GM18511 (cell line): Measurements from ENCODE around the gene MRPL55.
A peak's percentile ranks its signal among the peaks of the same experiment; 100 is the strongest.

Experiments
- ATAC-seq: cut with Tn5 transposase; IDR thresholded peaks from one replicate; pipeline ENCODE4 v1.9.1; 2021; ENCODE audit warnings: mild to moderate bottlenecking, moderate library complexity; ENCODE audit not compliant: unreplicated experiment

MRPL55 gene

DNA sequence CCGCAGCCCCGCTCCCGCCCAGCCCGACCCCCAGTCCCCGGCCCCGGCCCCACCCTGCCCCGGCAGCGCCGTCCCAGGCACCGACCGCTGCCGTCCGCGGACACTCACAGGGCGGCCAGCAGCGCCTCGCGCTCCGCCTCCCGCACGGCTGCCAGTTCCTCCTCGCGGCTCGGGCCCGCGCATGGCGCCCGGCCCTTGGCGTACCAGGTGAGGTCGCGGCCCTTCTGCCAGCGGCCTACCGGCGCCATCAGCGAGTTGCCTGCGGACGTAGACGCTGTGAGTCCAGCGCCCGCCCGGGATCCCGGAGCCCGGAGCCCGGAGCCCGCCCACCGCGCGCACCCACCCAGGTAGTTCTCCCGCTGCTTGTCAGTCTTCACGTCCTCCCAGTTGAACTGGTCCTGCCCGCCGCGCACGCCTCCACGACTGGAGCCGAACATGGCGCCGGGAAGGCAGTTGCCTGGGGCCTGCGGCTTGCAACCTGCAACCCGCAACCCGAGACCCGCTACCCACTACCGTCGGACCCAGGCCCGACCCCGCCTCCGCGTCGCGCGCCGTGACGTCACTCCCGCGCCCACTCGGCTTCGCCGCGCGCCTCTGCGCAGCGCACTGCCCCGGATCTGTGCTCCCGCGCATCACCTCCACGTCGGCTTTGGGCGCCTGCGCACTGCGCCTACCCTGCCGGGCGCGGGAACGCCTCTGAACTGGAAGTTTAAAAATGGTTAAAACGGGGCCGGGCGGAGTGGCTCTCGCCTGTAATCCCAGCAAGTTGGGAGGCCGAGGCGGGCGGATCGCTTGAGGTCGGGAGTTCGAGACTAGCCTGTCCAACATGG is 6.1 kb downstream of the MRPL55 start, which contains the start of gene C1orf35:
C1orf35 (minus strand) TSS at position 535 of the 830 bp plus-strand sequence; CDS start at position 437, 98 bp downstream.
- peak; percentile 79 for ATAC-seq

DNA sequence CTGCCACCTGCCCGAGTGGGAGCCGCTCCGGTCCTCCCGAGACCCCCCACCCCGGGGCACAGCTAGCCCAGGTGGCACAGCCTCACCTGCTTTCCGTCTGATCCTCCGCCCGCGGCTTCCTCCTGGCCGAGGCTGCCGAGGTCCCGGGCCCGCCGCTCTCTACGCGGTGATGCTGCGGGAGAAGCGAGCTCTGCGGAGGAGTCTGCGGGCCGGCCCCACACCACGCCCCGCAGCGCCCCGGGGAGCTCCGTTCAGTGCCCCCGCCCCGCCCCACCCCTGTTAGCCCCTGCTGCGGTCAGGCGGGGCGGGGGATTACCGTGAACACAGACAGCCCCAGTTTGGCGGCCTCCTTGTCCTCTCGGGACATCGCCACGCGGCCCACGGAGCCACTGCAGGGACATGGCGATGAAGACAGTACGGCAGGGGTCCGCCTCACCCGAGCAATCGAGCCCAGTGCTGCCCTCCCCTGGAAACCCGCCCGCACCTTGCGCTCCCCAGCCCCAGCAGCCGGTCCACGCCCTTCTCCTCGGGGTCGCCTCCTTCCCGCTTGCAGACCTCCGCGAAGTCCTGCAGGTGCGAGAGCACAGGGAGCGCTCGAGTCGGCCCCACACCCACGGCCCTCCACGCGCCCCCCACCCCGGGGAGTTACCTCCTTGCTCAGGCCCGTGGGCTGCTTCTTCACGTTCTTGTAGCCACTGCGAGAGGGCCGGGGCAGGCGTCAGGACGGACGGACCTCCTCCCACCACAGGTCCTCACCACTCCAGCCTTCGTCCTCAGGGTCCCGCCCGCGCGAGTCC is 6.9 kb downstream of the MRPL55 start:
- peak; percentile 45 for ATAC-seq

DNA sequence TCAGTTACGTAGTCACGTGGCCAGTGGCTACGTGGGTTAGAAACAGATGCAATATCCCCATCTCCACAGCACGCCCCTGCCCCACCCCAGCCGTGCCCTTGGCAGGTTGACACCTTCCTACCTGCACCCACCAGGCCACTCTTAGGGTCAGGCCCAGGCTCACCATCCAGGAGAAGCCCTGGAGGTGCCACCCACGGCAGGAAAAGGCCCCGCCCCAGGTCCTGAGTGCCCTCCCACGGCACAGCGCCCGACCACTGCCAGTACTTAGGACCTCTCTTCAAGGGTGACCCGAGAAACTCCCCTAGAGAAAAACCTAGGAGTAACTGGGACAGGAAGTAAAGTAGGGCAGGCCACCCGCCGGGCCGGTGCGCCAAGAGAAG is 7.5 kb downstream of the MRPL55 start:
- no peak for ATAC-seq

DNA sequence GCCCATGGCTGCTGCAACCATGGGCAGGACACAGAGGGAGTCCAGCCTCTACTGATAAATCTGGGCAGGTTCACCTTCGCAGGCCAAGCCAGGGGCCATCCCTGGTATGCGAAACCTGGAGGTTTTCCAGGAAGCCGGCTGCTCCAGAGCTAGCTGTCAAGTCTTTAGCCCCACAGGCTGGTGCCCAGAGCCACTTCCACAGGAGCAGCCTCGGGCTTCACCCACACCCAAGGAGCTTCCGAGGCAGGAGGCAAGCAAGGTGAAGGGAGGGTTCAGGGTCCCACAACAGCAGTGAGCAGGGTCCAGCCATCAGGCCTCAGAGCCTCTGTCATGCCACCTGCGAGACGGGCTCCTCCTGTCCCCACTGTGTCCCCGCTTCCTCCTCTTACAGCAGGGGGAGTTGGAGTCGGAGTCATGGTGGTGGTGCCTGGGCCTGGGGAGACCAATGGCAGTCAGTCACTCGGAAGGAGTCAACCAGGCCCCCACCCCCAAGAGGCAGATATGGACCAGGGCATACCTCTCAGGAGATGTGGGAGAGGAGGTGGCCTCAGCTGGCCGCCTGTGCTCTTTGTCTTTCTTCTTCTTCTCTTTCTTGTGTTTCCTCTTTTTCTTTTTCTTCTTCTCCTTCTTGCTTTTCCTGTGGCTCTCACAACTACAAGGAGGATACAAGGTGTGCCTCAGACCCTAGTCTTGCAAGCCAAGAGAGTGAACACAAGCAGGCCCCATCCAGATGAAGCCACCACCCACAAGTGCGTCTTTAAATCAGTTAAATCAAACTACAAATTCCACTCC is 8.1 kb downstream of the MRPL55 start:
- no peak for ATAC-seq

DNA sequence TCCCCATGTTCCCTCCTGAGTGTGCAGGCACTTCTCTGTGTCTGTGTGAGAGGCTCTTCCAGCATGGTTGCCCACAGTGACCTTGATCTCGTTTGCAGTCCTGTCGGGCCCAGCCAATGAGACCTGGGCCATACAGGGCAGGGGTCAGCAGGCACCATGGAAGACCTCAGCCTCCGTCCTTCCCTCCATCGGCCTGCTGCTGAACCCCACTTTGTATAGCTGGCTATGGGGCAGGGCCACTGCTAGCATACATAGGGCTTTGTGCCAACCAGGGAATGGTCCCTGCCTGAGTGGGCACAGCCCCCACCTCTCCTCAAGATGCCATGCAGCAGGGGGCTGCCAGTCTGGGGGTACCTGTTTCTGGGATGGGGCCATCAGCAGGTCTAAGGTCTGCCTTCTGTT is 9.8 kb downstream of the MRPL55 start:
- ATAC-seq: no peak

DNA sequence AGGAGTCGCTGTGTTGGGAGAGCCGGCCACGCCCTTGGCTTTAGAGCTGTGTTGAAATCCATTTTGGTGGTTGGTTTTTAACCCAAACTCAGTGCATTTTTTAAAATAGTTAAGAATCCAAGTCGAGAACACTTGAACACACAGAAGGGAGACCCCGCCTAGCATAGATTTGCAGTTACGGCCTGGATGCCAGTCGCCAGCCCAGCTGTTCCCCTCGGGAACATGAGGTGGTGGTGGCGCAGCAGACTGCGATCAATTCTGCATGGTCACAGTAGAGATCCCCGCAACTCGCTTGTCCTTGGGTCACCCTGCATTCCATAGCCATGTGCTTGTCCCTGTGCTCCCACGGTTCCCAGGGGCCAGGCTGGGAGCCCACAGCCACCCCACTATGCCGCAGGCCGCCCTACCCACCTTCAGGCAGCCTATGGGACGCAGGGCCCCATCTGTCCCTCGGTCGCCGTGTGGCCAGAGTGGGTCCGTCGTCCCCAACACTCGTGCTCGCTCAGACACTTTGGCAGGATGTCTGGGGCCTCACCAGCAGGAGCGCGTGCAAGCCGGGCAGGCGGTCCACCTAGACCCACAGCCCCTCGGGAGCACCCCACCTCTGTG is 10.7 kb downstream of the MRPL55 start:
- no peak for ATAC-seq

DNA sequence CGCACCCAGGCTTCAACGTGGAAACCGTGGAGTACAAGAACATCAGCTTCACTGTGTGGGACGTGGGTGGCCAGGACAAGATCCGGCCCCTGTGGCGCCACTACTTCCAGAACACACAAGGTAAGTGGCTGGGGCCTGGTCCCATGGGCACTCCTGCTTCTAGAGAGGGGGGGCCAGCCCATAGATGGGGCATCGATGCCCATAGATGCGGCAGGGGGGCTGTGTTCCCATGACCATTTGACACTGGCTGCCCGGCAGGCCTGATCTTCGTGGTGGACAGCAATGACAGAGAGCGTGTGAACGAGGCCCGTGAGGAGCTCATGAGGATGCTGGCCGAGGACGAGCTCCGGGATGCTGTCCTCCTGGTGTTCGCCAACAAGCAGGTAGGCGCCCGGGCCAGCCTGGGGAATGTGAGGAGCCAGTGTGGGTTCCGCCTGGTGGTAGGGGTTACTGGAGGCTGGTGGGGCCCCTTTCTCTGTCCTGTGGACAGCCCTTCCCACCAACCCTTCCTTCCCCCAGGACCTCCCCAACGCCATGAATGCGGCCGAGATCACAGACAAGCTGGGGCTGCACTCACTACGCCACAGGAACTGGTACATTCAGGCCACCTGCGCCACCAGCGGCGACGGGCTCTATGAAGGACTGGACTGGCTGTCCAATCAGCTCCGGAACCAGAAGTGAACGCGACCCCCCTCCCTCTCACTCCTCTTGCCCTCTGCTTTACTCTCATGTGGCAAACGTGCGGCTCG is 11.6 kb downstream of the MRPL55 start:
- no peak for ATAC-seq

DNA sequence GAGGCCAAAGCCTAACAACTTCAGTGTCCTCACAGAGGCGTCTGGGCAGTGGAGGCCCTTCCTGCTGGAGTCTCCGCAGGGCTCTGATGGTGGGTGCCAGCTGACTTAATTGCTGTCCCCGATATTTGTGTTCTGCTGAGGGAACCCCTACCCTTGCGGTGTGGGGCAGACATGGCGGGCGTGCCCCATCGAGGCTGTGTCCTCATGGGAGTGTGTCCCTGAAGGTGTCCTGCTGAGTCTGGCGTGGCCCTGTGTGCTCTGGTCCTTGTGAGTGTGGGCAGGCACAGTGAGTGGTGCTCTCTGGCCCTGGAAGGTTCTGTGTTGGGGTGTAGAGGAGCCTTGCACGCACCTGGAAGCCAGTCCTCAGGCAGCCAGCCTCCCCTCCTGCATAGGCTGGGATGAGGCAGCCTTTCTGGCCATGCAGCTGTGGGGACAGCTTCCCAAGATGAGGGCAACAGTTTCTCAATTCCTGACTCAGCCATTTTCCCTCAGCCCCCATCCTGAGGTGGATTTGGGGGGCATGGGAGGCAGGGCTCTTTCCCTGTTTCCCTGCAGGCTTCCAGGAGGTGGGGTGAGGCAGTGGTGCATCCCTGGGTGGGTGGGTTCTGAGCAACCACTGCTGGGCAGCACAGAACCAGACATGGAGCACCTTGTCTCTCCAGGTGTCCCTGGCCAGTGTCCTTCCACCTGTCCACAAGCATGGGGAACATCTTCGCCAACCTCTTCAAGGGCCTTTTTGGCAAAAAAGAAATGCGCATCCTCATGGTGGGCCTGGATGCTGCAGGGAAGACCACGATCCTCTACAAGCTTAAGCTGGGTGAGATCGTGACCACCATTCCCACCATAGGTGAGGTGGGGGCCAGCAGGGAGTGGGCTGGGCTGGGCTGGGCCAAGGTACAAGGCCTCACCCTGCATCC is 12.4 kb downstream of the MRPL55 start:
- no peak for ATAC-seq

DNA sequence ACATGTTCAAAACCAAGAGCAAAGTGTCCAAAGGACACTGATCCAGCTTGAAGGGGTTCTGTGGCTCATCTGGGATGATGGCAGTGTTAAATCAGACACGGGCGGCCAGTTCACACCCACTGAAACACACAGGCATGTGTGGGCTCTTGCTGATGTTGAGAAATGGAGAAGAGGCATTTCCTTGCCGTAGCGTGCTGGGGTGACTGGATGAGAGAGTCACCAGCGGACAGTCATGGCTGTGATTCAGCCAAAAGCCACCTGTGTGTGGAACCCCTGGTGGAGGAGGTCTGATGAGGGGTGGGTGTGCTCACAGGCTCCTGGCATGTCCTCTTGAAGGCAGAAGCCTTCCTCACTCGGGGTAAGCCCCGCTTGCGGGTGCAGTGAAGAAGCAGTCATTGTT is 13.2 kb downstream of the MRPL55 start:
- ATAC-seq: no peak

DNA sequence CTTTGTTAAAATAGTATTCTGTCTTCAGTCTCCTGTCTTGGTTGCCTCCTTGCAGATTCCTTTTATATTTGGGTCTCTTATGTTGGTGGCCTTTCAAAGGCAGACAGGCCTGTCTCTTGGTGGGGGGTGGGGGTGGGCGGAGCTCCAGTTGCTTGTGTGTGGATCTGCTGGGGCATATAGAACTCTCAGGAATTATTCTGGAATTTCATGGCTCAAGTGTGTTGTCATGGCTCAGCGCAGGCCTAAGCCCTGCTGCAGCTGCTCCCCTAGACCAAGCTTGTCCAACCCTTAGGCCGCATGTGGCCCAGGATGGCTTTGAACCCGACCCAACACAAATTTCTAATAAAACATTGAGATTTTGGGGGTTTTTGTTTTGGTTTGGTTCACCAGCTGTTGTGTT is 13.9 kb downstream of the MRPL55 start:
- no peak for ATAC-seq

DNA sequence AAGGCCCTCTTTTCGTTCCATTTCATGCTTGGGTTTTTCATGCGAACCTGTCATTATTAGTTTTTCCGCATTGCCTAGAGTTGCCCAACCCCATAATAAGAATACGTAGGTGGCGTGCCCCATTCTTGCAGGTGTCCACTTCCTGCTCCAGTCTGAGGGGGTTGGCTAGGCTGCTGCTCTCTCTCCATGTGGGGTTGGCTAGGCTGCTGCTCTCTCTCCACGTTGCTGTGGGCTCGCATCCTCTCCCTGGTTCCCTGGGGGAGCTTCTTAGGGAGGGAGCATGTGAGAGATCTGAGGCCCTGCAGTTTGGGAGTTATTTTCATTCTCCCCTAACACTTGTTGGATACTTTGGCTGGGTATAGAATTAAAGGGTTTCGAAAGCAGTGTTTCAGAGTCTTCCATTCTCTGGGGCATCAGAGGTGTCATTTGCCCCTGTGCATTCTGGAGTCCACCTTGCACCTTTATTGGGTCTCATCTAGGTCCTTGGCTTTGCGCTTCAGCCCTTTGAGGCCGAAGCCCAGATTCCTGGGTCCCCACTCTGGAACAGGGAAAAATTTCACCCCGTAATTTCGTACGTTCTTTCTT is 14.6 kb downstream of the MRPL55 start:
- ATAC-seq: no peak

DNA sequence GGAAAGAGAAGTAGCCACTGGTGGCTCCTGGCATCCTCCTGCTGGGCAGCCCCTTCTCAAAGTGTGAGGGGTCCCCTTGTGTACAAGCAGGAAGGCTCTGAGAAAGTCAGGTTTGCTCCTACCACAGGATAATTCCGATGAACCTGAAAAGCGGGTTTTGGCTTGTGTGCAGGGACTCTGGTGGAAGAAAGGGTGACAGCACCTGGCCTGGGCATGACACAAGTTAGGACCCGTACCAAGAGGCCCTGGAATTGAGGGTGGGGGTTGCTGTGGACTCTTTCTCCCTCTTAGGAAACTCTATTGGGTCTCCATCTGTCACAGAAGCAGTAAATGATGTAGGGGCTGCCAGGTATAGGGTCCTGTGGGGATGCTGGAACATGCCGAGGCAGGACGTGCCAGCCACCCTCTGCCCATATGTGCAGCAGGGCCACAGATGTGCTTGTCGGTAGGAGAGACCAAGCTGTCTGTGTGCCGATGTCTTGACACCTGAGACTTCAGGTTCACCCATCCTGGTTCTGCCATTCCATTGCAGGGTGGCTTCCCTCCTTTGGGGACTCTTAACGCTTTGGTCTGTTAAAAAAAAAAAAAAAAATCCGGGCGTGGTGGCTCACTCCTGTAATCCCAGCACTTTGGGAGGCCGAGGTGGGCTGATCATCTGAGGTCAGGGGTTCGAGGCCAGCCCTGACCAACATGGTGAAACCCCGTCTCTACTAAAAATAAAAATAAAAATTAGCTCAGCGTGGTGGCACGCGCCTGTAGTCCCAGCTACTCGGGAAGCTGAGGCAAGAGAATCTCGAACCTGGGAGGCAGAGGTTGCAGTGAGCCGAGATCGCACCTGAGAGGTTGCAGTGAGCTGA is 15.8 kb downstream of the MRPL55 start:
- ATAC-seq: no peak

DNA sequence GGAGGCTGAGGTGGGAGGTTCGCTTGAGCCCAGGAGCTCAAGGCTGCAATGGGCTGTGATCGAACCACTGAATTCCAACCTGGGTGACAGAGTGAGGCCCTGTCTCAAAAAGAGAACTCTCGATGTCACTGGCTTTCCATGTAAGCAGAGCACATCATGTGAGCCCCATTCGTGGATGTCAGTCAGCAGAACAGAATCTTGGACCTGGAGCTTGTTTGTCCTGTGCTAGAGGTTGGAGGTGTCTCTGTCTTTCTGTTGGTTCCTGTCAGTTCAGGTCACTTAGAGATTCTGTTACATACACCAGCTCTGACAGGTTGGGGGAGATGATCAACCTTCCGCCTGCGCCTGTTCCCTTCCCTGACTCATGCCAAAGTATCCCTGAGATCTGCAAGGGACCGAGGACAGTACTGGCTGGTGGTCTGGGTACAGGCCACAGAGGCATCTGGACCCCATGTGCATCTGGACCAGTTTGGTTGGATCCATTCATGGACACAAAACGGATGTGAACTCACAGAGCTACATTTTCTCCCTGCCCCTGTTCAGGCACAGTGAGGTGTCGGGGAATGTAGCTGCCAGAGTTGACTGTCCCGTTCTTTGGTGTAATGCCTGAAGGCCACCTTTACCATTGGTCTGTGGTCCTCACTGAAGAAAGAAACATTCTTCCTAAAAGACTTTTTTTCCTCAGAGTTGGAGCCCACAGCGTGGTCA is 16.6 kb downstream of the MRPL55 start:
- no peak for ATAC-seq

DNA sequence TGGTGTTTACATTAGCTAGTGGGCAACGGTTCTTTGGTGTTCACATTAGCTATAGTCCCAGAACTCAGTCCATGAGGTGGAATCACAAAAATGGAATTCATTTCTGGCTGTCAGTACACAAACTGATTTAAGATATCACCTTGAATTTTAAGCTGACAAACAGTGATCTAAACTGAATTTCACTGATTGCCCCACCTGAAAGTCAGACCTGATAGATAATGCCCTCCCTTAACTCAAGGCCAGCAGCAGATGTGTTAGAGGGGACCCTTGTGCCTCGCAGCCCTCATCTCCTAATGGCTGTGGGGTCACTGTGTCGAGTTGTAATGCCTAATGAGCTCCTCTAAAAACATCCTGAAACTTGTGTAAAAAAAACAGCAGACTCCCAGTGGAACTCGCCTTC is 18.0 kb downstream of the MRPL55 start:
- no peak for ATAC-seq

DNA sequence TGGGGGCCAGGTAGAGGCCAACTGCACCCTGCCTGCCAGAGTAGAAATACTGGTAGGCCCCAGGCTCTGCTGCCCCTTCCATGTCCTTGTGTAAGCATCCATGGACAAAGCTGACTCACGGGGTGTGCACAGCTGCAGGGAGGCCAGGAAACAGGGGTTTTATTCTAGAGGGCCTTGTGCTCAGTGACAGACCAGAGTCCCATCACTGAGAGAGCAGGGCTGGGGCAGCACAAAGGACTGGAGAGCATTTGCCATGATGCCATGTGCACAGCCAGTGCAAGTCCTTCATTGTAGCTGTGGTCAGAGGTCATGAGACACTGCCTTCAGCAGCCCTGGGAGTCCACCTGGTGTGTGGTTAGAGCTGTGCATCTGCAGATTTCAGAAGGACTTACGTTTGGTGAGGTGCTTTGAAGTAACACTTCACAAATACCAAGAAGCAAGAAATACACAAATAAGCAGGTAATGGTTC is 18.5 kb downstream of the MRPL55 start:
- peak; percentile 55 for ATAC-seq

DNA sequence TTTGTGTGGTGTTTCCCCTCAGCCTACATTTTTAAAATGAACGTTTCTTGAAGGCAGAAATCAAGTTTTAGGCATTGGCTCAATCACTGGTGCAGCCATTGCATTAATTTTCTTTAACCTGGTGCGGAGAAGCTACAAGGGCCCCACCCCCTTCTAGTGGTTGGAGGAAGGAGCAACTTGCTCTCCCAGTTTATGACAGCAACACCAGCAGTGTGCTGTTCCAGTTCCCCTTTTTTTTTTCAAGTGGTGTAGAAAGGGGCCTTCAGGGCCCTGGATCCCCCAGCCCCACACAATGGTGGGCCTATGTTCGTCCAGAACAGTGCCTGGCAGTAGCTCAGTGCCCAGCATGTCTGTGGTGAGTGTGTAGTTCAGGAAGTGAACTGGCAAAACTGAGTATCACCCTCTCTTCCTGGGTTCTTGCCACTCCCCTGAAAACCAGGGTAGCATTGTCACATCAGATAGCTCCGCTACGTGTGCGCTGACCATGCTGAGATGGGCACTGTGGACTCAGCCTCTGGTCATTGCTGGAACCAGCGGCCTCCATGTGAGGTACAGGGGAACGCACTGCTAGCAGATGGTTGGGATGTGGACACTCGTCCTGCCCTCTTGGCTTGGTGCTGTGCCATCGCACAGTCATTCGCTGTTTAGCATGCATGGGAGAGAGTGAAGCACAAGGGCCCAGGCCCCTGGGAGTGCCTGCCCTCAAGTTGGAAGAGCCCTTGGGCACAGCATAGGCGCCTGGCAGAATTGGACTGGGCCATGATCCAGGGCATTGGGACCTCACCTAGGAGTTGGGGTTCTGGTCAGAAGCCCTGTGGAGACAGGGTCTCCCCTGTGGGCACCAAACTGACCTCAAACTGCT is 19.3 kb downstream of the MRPL55 start:
- ATAC-seq: peak; percentile 46
